ENCODE data around the gene SOCS1. TPM values are rescaled to one million over a fixed set of nuclear protein-coding genes. Genes with fewer than 3 reads are reported as not detected.

SOCS1 gene
- total RNA-seq, 1 donor from 2014 or later: 11.7 TPM

DNA sequence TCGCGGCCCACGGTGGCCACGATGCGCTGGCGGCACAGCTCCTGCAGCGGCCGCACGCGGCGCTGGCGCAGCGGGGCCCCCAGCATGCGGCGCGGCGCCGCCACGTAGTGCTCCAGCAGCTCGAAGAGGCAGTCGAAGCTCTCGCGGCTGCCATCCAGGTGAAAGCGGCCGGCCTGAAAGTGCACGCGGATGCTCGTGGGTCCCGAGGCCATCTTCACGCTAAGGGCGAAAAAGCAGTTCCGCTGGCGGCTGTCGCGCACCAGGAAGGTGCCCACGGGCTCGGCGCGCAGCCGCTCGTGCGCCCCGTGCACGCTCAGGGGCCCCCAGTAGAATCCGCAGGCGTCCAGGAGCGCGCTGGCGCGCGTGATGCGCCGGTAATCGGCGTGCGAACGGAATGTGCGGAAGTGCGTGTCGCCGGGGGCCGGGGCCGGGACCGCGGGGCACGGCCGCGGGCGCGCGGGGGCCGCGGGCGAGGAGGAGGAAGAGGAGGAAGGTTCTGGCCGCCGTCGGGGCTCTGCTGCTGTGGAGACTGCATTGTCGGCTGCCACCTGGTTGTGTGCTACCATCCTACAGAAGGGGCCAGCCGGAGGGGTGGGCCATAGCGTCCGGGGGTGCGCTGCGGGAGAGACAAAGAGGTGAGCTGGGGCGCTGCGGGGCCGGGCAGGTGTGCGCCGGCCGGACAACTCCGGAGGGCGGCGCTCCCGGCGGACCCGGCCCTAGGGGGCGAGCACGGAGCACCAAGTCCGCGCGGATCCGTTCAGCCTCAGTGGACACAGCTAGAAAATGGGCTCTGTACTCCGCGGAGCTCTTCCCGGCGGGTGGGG, 879 bp downstream of the SOCS1 start:
- DNase-seq (ENCODE audit: low spot score in 2 of 2, unreplicated experiment in 2 of 2): peak in 1 of 2 experiments; percentile 65

DNA sequence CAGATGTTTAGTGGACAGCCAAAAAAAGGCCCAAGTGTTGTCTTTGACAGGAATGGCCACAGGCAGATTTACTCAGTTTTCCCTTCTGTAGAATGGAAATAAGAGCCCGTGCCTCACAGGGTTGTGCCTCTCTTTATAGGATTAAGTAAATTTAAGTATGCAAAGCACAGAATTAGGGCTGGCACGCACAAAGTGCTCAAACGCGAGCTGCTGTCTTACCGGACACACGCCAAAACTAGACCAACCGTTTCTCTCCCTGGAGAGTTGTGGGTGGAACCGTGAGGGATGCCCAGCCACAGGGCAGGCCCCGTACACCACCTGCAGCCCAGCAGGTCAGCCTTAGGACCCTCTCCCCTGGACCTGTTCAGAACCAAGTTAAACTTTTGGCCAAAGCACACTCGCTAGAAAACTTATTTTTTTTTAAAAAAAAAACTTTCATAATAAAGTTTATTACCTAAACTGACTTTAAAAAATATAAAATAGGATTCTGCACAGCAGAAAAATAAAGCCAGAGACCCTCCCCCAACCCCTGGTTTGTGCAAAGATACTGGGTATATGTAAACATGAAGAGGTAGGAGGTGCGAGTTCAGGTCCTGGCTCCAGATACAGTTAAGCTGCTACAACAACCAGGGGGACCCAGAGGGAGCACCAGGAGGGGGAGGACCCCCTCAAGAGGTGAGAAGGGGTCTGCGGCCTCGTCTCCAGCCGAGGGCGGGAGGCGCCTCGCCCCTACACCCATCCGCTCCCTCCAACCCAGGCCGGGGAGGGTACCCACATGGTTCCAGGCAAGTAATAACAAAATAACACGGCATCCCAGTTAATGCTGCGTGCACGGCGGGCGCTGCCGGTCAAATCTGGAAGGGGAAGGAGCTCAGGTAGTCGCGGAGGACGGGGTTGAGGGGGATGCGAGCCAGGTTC, 1.8 kb downstream of the SOCS1 start:
- H3K36me3 Mint-ChIP-seq: no peaks in the 10 kb centered on the region
- H3K9me3 Mint-ChIP-seq: no peaks in the 10 kb centered on the region
- H3K4me1 Mint-ChIP-seq: peaks cover 22% of the 10 kb centered on the region
- no peaks in the 10 kb centered on the region for H3K27me3 Mint-ChIP-seq (ENCODE audit: low read depth)
- no peak overlapping the region for H3K27ac Mint-ChIP-seq
- TF ChIP-seq, protein P1, sequence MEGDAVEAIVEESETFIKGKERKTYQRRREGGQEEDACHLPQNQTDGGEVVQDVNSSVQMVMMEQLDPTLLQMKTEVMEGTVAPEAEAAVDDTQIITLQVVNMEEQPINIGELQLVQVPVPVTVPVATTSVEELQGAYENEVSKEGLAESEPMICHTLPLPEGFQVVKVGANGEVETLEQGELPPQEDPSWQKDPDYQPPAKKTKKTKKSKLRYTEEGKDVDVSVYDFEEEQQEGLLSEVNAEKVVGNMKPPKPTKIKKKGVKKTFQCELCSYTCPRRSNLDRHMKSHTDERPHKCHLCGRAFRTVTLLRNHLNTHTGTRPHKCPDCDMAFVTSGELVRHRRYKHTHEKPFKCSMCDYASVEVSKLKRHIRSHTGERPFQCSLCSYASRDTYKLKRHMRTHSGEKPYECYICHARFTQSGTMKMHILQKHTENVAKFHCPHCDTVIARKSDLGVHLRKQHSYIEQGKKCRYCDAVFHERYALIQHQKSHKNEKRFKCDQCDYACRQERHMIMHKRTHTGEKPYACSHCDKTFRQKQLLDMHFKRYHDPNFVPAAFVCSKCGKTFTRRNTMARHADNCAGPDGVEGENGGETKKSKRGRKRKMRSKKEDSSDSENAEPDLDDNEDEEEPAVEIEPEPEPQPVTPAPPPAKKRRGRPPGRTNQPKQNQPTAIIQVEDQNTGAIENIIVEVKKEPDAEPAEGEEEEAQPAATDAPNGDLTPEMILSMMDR (IDR thresholded peaks at IDR 0.05; ENCODE audit: unreplicated experiment): no peak
- H3K4me3 Mint-ChIP-seq: peak overlapping the region; percentile 69
- no peak for DNase-seq (ENCODE audit: low spot score in 2 of 2, unreplicated experiment in 2 of 2)

More for the DNA sequence above, 879 bp downstream of the SOCS1 start:
- H3K4me3 Mint-ChIP-seq: peak overlapping the region; percentile 69
- no peak overlapping the region for H3K27ac Mint-ChIP-seq
- TF ChIP-seq, protein P1 (IDR thresholded peaks at IDR 0.05; ENCODE audit: unreplicated experiment): no peak
- peaks cover 23% of the 10 kb centered on the region for H3K4me1 Mint-ChIP-seq
- no peaks in the 10 kb centered on the region for H3K9me3 Mint-ChIP-seq
- H3K36me3 Mint-ChIP-seq: no peaks in the 10 kb centered on the region
- H3K27me3 Mint-ChIP-seq (ENCODE audit: low read depth): no peaks in the 10 kb centered on the region

DNA sequence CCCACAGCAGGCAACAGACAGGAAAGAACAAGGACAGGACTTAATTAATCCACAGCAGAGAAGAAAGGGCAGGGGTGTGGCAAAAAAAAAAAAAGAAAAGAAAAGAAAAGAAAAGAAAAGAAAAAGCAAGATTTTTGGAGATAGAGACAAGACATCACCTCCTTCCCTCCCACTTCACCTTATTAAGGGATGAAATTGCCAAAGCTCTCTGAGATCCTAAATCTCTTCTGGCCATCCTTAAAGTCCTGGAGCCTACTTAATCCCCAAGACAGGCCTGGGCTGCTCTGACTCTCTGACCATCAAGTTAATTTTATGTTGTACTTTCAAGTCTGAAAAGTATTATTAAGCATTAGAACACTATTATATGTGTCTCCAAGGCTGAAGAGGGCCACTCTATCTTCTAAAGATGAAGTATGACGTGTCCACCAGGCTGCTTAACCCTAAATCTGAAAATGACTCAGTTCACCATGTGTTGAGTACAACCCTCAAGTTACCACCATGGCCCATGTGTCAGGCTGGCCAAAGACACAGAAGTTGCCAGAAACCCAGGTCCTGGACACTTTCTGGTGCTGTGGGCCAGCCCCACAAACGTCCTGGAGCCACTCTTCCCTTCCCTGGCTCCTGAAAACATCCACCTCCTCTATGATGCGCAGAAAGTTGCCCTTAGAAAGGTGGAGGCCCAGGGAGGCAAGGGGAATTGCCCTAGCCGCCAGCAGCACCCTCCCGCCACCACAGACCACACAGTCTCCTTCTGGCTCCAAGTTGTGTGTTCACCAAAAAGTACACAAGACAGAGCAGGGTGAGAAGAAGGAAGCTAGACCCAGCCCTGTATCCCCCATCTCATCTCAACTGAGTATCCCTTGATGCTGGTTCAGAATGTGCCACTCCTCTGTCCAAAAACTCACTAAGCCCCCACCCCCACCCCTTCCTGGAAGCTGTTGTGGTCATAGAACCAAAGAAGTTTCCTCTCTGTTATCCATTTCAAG, 2.7 kb downstream of the SOCS1 start:
- Mint-ChIP-seq H3K4me1 (peaks cover 22% of the 10 kb centered on the region), H3K27ac (no peak overlapping the region), H3K27me3 (ENCODE audit: low read depth) (no peaks in the 10 kb centered on the region), H3K36me3 (no peaks in the 10 kb centered on the region), H3K4me3 (peak overlapping the region; percentile 40), H3K9me3 (no peaks in the 10 kb centered on the region)
- TF ChIP-seq, protein P1 (IDR thresholded peaks at IDR 0.05; ENCODE audit: unreplicated experiment): no peak
- no peak for DNase-seq (ENCODE audit: low spot score in 2 of 2, unreplicated experiment in 2 of 2)

DNA sequence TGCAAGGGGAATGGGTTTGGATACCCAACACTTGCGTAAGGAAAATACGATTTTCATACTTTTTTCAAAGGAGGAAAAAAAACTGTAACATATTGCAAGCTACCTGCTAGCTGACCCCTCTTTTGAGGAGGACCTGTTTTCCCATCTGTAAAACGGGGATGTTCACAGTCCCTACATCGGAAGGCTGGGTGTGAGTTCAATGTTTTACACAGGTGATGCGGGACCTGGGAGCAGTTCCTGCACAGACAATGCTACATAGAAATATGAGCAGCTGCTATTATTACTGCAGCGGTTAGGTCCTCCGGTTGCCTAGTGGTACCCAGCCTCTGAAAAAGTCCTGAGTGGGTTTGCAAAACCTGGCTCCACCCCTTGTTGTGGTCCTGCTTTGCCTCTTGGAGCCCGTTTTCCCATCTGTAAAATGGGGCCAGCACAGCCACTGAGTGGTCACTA, 3.5 kb downstream of the SOCS1 start:
- Mint-ChIP-seq H3K27ac (no peak overlapping the region), H3K4me1 (peaks cover 22% of the 10 kb centered on the region), H3K27me3 (ENCODE audit: low read depth) (no peaks in the 10 kb centered on the region), H3K4me3 (no peak overlapping the region), H3K36me3 (no peaks in the 10 kb centered on the region), H3K9me3 (no peaks in the 10 kb centered on the region)
- TF ChIP-seq, protein P1 (IDR thresholded peaks at IDR 0.05; ENCODE audit: unreplicated experiment): no peak
- no peak for DNase-seq (ENCODE audit: low spot score in 2 of 2, unreplicated experiment in 2 of 2)
